HG02763 (cell line): ENCODE measurements around the gene PRR5L.
"Not testable (repeated sequence)": the region's sequence is repeated elsewhere in the genome, so short reads cannot be mapped to it uniquely, and the experiment has no call there.

ENCODE experiments used
- ATAC-seq: cut with Tn5 transposase; IDR thresholded peaks from one replicate; pipeline ENCODE4 v1.9.1; 2021; ENCODE audit warnings: mild to moderate bottlenecking, moderate library complexity; ENCODE audit not compliant: unreplicated experiment

The PRR5L gene

DNA sequence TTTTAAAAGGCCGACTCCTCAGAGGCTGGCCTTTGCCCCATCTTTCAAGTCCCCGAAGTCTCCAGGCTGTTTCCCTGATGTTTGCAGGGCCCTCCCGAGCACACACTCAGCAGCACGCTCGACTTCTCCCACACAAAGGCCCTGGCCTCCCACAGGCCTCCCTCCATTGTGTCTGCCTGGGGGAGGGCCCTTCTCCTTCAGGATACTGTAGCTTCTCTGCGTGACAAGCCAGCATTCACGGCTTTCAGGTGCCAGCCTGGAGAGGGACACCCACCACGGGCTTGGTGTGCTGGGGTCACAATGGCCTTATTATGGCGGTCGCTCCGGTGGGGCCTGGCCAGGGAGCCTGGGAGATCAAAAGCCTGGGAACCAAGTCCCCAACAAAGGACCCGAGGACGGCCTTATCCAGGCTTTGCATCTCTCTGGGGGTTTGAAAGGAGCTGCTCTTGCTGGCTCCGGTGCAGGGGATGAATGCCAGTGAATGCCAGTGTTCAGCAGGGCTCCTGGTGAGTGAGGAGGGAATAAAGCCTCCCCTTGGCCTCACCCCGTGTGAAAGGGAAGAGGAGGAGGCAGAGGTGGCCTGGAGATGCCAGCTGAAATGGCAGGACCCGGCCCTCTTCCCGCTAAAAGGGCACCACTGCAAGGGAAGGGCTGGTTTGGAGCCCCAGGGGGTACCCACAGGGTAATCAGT, 159.0 kb downstream of the PRR5L start:
- ATAC-seq, result no peak

DNA sequence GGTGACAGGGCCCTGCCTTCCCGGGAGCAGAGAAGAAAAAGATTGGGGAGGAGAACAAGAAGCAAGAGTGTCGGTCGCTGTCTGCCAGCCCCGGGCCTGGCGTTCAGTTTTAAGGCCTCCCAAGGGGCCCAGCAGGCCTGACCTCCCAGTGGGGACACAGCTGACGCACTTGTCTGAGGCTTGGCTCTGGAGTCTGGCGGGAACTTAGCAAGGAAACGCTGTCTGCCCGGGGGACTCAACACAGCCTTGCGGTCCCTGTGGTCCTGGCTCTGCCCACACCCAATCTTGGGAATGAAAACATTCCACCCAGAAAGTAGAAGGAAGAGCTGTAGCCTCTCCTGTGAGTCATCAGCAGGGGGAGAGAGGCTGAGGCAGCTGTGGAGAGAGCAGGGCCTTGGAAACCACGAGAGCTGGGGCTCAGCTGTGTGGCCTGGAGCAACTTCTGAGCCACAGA, 159.6 kb downstream of the PRR5L start:
- ATAC-seq, result no peak

DNA sequence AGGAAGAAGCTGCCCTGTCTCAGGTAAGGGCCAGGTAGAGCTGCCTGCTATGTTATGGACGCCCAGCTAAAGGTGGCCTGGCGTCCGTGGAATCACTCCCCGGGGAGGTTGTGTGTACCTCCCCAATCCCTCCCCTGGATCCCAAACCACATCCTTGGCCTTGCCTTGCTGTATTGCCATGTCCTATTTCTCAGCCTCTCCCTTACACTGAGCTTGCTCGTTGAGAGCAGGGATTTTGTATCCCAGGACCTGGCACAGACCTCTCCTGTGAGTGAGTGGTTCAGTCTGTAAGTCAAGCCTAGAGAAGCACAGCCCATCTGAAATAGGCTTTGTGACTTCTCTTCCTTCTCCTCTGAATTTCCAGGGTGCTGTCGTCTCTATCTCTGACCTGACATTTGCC, 160.1 kb downstream of the PRR5L start:
- ATAC-seq, result no peak

DNA sequence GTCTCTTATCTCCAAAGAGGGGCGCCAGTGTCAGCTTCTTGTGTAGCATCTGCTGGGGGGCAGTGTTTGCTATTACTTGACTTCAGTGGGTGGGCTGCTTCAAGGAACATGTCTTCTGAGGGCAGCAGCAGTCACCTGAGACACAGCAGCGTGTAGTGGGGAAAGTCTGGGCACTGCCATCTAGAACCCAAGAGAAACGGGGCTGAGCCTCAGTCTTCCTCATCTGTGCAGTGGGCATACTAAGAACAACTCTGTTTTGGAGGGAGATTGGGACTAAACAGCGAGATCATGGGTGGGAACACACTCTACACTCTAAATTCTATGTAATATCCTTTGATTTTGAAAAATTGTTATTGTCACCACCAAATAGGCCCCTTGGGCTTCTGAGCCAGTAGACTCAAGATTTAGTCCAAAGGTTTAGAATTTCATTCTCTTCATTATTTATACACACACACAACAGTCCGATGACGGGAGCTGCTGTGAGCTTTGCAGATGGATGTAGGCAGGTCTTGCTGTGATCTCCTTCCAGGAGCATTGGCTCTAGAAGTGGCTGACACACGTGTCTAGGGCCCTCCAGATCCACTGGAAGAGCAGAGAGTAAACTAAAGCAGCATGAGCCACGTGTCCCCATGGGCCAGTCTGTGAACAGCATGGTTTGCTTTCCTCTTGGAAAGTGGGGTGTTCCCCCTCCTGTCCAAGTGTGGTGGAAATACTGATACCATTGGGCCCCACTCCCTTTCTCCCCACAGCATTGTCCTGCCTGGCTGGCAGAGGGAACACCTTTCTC, 162.2 kb downstream of the PRR5L start:
- ATAC-seq, result no peak

DNA sequence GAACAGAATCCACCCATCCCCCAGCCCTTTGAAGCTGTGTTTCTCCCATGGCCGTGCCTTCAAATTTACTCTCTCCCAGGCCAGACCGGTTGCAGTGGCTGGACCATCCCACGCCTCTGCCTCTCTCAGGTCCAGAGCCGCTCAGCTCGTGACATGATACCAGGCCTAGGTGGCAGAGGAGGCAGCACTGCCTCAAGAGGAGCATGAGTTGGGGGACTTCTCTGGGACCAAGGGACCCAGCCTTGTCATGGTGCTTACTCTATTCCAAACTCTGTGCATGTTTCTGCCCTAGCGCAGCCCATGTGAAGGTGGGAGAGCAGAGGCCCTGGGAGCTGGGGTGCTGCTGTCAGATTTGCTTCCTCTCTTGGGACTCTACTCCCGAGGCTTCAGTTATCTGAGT, 163.0 kb downstream of the PRR5L start:
- no peak for ATAC-seq

DNA sequence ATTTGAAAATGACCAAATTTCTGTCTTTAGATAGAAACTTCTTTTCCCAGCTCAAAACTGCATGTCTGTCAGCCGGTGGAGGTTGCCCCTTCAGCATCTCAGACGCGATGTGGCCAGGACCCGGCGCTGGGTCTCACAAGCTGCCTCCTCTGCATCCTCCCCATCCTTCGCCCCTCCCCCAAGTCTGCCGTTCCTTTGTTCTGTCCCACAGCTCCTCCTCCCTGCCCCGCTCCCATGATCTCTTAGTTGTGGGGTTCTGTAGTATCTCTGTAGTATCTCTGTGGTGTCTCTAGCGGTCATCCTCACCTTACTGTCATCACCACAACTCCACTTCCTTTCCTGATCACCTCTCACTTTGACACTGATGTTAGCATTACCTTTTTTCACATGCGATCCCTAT, 164.1 kb downstream of the PRR5L start:
- no peak for ATAC-seq

DNA sequence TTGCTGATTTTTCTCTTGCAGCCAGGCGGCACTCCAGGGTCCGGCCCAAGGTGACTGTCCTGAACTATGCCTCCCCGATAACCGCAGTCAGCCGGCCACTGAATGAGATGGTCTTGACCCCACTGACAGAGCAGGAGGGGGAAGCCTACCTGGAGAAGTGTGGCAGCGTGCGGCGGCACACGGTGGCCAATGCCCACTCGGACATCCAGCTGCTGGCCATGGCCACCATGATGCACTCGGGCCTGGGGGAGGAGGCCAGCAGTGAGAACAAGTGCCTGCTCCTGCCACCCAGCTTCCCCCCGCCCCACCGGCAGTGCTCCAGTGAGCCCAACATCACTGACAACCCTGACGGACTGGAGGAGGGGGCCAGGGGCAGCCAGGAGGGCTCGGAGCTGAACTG, 166.2 kb downstream of the PRR5L start:
- ATAC-seq, result no peak

DNA sequence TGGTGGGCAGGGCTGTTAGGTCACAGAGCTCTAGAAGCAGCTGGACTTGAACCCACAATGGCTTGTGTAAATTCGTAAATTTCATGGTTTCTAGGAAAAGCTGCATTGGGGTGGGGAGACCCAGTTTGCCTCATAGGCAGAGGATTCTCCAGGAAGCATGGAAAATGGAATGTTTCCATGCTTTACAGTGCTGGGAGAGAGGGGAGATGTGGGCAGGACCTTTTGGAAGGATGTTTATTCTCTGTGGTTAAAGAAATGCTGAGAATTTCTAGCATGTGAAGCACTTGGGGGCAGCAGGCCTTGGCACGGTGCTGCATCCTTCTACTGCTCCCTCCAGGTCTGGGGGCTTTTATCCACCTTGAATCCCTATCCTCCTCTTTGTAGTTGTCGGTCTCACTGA, 167.7 kb downstream of the PRR5L start:
- ATAC-seq, result no peak

DNA sequence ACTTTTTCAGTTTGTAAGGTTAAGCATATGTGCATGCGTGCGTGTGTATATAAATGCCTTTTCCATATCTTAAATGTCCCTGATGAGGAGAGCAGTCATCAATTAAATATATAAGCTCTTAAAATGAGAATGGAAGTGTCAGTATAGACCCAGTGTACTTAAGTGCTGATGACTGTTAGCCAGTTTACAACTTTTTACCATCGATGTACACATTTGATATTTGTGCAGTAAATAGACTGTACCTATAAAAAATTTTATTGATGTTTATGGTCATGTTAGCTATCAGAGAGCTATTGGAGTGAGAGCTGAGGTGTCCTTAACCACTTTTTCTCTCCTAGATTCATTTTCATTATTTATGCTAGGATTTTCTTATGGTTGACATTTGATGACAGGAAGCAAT, 168.6 kb downstream of the PRR5L start:
- no peak for ATAC-seq

DNA sequence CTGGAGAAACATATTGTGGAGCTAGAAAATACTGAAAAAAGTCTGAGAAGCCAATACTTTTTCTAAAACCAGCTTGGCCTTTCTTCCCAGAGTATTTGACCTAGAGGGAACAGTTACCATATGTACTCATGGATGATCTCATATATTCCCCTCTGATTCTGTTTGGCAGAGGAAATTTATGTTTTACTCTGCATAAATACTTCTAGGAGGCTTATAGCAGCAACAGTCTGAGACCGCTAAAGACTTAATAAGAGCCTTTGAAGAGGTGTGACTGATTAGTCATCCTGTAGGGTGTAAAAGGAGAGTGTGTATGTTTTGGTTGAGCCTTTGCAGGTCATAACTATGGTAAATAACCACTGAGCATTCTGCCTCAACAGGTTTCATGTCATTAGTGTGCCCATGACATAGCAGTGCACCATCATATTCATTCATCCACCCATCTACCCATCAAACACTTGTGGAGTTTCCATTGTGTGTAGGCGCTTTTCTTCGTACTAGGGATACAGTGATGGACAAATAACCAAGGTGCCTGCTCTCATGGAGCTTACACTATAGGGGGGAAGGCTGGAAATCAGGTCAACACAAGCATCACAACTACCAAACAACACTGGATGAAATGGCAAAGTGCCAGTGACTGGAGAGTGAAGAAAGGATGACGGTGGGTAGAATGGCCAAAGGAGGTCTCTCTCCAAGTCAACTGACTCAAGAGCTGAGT, 169.5 kb downstream of the PRR5L start:
- no peak for ATAC-seq

DNA sequence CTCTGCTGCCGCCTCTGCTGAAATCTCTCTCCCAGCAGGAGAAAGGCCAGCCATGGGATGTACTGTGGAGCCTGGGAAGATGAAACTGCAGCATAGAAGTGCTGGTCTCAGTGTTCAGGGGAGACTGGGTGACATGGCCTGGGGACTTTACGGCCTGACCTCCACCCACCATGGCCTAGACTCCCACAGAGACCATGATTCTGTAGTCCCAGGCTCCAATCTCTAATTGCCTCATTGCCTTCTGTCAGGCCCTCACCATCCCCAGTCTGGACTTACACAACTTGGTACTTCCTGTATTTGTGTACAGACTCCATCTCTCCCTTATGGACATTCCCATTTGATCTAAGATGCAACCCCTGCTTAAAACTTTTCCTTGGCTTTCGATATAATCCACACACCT, 170.9 kb downstream of the PRR5L start:
- no peak for ATAC-seq

DNA sequence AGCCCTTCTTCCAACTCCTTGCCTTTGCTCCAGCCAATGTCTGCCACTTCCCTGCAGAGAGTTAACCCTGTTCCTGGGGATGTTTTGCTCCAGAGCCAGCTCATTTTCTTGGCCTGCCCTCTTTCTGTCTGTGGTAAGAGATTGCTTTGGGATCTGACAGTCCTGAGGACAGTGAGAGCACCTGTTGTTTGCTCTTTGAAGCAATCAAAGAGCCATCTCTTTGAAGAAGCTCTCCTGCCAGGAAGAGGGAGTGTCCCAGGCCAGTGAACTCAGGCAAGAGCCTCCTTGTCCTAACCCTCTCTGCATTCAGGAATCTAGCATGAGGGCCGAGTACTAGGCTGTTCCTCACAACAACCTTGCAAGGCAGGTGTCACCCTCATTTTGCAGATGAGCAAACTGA, 171.8 kb downstream of the PRR5L start:
- ATAC-seq, result no peak

DNA sequence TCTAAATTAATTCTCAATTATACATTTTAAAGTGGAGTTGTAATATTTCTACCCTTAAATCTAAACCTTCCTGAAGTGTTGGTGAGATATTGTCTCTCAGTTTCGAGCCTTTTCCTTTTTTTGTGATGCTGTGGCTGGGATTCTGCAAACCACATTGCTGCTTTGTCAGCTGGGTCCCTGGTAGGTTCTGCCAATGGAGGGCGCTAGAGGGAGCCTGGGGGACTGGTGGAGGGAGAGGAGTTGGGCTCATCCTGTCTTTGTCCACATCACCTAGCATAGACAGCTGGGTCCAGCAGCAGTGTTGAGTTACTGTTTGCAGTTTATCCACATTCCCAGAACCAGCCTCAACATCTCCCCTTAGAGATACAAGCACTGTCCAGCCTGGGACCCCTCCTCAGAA, 173.0 kb downstream of the PRR5L start:
- no peak for ATAC-seq

DNA sequence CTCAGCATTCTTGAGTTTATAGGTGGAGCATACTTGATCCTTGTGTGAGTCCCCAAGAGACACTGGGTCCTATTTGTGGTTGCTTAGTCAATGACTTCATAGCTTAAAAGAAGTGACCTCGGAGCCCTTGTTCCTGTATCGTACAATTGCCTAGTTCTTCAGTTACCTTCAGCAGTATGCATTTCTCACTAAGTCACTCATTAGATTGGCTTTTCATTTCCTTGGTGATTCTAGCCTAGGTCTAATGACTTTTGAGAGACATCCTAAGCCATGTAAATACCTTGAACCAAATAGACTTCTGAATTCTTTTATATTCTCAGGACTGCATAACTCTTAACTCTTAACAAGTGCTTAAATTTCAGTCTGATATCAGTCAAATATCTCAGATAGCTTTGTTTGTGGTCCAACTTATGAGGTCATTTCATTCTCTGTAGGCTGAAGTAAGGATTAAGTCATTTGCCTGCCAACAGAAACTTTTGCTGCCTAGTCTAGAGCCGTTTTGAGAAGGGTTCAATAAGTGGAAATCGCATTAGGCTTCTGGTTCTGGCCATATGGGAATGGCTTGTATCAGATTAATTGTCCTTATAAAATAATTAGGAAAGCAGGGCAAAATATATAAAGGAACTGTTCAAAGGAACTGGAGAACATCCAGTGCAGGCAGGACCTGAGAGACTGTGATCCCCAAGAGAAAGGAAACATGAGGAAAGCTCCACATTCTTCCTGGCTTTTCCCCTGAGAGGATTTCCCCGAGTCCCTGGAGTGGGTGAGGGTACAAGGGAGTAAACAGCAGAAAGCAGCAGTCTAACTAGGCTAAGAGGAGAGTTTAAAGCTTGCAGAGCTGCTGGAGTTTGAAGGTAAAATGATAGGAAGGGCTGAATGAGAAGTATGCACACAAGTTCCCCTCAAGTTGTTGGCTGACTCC, 174.1 kb downstream of the PRR5L start:
- no peak for ATAC-seq

DNA sequence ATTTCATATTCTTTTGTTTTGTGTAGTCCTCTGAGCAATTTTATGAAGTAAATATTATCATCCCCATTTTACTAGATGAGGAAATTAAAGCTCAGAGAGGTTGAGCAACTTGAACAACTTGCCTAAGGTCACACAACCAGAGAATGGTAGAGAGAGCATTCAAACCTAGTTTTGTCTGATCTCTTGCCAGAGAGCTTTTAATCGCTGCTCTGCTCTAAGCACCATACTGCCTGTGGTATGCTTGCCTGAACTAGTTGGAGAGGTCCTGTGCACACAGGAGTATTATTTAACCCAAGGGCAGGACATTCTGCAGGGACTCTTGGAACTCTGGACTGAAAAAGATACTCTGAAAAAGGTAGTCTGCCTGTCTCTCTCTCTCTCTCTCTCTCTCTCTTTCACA, 175.5 kb downstream of the PRR5L start:
- ATAC-seq, result no peak

DNA sequence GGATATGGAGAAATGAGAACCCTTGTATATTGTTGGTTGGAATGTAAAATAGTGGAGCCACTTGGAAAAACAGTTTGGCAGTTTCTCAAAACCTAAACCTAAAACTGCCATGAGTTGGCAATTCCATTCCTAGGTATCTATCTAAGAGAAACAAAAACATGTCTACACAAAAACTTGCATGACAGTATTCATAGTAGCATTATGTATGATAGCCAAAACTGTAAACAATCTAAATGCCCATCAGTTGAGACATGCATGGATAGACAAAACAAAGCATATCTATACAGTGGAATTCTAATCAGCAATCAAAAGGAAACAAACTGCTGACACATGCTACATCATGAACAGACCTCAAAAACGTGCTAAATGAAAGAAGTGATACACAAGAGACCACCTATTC, 179.1 kb downstream of the PRR5L start:
- no peak for ATAC-seq

DNA sequence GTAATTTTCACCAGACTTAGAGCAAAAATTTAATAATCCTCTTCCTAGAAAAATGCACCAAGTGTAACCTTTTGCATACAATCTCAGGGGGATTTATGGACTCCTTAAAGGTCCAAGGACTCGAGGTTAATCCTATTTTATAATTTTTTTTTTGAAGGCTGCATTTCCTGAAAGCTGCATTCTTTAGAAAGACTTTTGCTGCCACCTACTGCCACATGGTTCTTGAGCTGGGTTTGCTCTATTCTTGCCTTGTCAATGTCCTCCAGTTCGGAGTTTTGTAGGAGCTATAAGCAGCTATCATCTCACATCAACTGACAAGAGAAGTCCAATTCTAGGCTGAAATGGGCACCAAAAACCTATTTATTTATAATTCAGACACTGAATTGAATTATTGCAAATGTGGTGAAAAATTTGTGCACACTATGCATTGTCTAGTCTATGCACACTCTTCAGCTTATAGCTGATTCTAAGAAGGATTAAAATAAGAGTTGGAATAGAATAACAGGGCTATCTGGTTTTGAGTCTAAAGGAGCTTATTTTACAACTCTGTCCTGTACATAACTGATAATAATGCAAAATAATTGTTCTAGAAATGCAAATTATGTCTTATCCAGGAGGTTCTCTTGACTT, 182.7 kb downstream of the PRR5L start:
- ATAC-seq, result no peak

DNA sequence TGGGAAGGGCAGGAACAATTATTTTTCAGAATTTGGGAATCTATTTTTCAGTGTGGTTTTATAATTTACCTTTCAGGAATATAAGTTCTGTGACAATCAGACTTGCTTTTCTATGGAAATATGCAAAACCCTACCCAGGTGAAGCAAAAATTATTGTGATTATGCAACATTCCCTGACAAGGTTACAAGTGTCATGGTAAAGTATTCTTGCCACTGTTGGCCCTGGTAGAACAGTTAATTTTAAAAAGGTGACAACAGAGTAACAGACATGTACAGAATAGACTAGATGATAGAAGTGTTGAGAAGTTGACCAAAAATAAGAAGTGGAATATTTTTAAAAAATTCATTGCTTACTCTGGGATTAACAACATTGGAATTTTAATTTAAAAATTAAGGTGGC, 184.7 kb downstream of the PRR5L start:
- no peak for ATAC-seq

DNA sequence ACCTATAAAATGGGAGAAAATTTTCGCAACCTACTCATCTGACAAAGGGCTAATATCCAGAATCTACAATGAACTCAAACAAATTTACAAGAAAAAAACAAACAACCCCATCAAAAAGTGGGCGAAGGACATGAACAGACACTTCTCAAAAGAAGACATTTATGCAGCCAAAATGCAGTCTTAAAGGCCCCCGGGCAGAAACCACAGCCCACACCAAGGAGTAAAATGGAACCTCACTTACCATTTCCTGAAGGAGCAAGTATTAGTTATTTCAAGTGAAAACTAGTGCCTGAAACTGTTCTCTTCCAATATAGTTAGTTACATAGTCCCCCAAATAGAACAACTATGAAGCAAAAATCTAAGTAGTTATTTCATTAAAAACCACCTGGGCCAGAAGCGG, 187.0 kb downstream of the PRR5L start:
- ATAC-seq, result not testable (repeated sequence)

DNA sequence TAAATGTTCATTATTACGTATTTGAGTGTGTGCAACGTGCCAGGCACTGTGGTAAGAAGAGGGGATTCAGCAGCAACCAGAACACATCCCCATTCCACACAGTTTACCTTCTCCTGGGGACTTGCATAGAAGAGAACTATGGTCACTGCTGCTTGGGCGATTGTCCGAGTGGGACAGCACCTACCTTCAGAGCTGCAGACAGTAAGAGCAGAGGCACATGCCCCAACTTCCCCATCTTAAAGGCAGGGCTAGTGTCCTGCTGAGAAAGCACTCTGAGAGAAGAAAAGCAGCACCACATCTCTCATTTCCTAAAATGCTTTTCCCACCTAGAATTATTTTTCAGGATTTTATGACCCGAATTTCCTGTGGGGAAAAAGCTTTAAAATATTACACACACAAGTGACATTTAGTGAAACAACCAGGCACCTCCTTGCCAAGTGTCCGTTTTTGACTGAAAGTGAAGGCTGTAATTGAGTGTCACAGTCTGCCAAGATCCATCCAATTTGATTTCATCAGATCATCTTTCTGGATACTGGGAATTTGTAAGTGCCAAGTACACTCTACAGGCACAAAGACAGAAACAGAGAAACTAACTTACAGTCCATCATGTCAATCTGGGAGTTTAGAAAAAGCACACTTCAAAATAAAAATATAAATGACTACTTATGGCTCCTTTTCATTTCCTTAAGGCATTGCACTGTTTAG, 189.4 kb downstream of the PRR5L start:
- no peak for ATAC-seq
